SK-N-MC (cell line): ENCODE measurements around the gene PHYH.
"Not testable (repeated sequence)": the region's sequence is repeated elsewhere in the genome, so short reads cannot be mapped to it uniquely, and the experiment has no call there.

Experiments
- DNase-seq: peaks from one replicate; pipeline ENCODE4 v3.0.0-alpha.2; 2011; ENCODE audit warnings: low read depth, low spot score
- H3K27ac ChIP-seq: fragments of 200-600 bp; sonication (generic); 2 replicates; pipeline ENCODE4 v1.5.1; 2016; ENCODE audit warnings: mixed run types
- H3K36me3 ChIP-seq: fragments of 200-600 bp; sonication (generic); 2 replicates; pipeline ENCODE4 v1.6.1; 2017; ENCODE audit warnings: antibody characterized with exemption, low read length, mixed read lengths; ENCODE audit not compliant: insufficient read depth
- H3K4me3 ChIP-seq: fragments of 200-600 bp; sonication (generic); 2 replicates; pipeline ENCODE4 v1.5.1; 2016
- H3K9ac ChIP-seq: fragments of 200-600 bp; sonication (generic); 2 replicates; pipeline ENCODE4 v1.8.0; 2017; ENCODE audit warnings: mixed run types, mixed read lengths; ENCODE audit not compliant: insufficient read length
- H3K9me3 ChIP-seq: fragments of 200-600 bp; sonication (generic); 2 replicates; pipeline ENCODE4 v1.6.1; 2017; ENCODE audit warnings: low read depth, mild to moderate bottlenecking, antibody characterized with exemption, low read length, moderate library complexity, mixed read lengths
- EZH2 ChIP-seq: fragments of 200-600 bp; sonication (generic); IDR thresholded peaks from one replicate; pipeline ENCODE4 v1.6.1; 2017; ENCODE audit warnings: antibody characterized with exemption
- FOXP2 ChIP-seq: optimal IDR thresholded peaks from 2 replicates; pipeline ENCODE3; 2011; ENCODE audit warnings: mild to moderate bottlenecking, moderate library complexity; ENCODE audit not compliant: insufficient read depth; ENCODE audit errors: extremely low read length, control extremely low read depth
- POLR2AphosphoS5 ChIP-seq: IDR thresholded peaks from 2 replicates; pipeline ENCODE4 v1.6.1; 2012; ENCODE audit warnings: mild to moderate bottlenecking, low read depth, low read length, borderline replicate concordance

The PHYH gene

DNA sequence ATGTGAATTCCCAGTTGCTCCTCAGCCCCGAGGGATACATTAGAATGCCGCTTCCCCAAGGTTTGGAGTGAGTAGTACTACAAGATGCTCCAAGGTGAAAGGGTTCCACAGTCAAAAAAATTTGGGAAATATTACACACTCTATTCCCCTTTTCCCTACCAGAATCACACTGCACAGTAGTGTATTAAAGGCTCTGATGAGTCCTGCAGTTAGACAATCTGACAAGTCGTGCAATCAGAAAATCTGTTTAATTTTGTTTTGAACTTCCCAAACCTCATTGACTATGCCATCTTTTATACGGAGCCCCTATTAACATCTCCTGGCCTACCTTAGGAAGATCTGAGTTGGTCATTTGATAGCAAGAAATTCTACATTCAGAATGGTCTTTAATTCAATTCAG lies 52.1 kb downstream of the PHYH start:
- no peak for DNase-seq
- Histone ChIP-seq H3K4me3 (no peak overlapping the region), H3K27ac (no peak overlapping the region), H3K9ac (no peak overlapping the region), H3K36me3 (no peaks in the 10 kb centered on the region), H3K9me3 (no peaks in the 10 kb centered on the region)
- TF ChIP-seq FOXP2 (no peak), POLR2AphosphoS5 (no peak), EZH2 (no peak)

DNA sequence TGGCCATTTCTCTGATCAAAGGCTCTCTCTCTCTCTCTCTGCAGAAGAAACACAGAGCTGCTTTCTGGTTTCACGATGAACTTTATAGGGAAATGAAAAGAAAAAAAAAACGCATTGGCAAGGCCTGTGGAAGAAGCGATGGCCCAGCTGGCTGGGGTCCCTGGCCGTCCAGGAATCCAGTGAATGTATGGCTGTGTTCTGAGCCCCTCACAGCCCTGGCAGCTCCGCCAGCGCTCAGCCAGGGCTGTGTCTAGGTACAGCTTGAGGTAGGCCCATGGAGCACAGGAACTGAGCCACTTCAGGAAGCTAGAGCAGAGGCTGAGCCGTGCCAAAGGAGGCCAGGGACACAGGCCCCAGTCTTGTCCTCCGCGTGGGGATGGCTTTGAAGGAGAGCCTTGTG lies 52.6 kb downstream of the PHYH start:
- H3K4me3 ChIP-seq, result no peak overlapping the region
- H3K36me3 ChIP-seq, result no peaks in the 10 kb centered on the region
- no peaks in the 10 kb centered on the region for H3K9me3 ChIP-seq
- TF ChIP-seq EZH2 (no peak), POLR2AphosphoS5 (no peak), FOXP2 (no peak)
- H3K27ac ChIP-seq, result no peak overlapping the region
- H3K9ac ChIP-seq, result no peak overlapping the region
- DNase-seq, result no peak

DNA sequence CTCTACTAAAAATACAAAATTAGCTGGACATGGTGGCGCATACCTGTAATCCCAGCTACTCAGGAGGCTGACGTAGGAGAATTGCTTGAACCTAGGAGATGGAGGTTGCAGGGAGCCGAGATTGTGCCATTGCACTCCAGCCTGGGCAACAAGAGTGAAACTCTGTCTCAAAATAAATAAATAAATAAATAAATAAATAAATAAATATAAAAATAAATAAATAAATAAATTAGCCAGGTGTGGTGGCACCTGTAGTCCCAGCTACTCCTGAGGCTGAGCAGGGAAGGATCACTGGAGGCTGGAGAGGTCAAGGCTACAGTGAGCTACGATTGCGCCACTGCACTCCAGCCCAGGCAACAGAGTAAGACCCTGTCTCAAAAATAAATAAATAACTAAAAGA lies 57.6 kb downstream of the PHYH start:
- not testable (repeated sequence) for H3K9ac ChIP-seq, H3K27ac ChIP-seq, H3K36me3 ChIP-seq, DNase-seq, H3K9me3 ChIP-seq, H3K4me3 ChIP-seq

DNA sequence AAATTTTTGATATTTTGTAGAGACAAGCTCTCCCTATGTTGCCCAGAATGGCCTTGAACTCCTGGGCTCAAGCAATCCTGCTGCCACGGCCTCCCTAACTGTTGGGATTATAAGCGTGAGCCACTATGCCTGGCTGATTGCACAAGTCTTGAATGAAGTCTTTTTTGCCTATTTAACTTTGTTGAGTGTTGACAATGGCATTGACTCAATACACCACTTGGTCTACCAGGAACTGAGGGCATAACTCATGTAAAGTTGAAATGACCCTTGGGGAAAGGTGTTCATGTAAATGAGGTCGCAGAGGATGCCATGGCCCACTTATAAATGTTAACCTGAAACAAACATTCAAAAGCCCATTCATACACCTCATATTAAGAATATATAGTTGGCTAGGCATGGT lies 58.3 kb downstream of the PHYH start:
- Histone ChIP-seq H3K9me3 (no peaks in the 10 kb centered on the region), H3K27ac (no peak overlapping the region), H3K9ac (no peak overlapping the region), H3K4me3 (no peak overlapping the region), H3K36me3 (no peaks in the 10 kb centered on the region)
- TF ChIP-seq EZH2, result no peak
- no peak for DNase-seq

DNA sequence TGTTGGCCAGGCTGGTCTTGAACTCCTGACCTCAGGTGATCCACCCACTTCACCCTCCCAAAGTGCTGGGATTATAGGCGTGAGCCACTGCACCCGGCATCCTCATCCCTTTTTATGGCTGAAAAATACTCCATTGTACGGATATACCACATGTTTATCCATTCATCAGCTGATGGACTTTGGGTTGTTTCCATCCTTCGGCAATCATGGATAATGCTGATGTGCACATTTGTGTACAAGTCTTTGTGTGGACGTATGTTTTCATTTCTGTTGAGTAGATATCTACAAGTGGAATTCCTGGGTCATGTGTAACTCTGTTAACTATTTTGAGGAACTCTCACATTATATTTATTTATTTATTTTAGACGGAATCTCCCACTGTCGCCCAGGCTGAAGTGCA lies 59.9 kb downstream of the PHYH start:
- Histone ChIP-seq H3K36me3 (no peaks in the 10 kb centered on the region), H3K9me3 (no peaks in the 10 kb centered on the region), H3K27ac (no peak overlapping the region), H3K9ac (no peak overlapping the region), H3K4me3 (no peak overlapping the region)
- TF ChIP-seq FOXP2, result no peak
- no peak for TF ChIP-seq EZH2
- no peak for TF ChIP-seq POLR2AphosphoS5
- no peak for DNase-seq

DNA sequence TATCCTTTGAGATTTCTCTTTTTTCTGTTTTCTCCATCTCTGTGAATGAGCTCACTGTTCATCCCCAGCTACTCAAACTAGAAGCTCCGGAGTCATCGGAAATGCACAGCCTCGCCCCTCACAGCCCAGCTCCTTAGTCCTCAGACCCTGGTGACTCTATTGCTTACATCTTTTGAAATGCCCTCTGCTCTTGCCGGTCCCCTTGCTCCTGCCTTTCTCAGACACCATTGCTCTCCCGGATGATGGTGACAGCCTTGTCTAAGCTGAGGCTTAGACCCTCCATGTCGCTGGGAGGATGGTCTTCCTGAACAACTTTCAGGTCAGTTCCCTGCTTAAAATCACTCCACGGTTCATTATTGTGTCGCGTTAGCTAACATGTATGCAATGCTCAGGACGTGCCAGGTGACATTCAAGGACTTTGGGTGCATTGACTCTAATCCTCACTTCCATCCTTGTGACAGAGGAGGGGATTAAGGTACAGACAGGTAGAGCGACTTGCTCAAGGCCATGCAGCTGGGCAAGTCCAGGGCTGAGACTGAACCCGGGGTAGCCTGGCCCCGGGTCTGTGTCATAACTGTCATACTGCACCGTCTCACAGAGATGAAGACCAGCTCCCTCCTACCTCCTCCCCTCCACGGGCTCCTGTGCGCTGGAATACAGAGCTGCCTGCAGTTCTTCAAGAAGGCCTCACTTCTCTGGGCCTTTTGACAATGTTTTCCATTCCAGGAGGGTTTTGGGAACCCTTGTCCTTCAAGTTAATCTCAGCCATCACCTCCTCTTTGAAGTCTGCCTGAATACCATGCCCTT lies 61.4 kb downstream of the PHYH start:
- no peak for TF ChIP-seq EZH2
- TF ChIP-seq FOXP2, result no peak
- TF ChIP-seq POLR2AphosphoS5, result no peak
- no peaks in the 10 kb centered on the region for H3K36me3 ChIP-seq
- H3K4me3 ChIP-seq, result no peak overlapping the region
- H3K9ac ChIP-seq, result no peak overlapping the region
- no peaks in the 10 kb centered on the region for H3K9me3 ChIP-seq
- no peak for DNase-seq
- no peak overlapping the region for H3K27ac ChIP-seq

DNA sequence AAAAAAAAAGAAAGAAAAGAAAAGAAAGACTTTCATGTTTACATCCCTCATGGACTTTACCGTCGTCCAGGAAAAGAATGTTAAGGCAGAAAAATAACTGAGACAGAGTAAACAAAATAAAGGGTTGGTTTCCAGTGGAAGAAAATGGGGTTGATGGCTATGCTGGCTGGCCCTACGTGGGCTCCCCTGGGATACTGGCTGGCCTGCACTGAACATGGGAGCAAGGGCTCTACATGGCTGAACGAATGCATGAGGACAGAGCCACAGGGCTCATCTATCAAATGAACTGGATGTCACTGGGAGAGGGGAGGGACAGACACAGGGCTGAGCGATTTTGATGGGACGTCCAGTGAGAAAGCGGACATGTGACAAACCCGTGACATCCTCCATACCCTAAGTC lies 63.2 kb downstream of the PHYH start:
- TF ChIP-seq FOXP2, result no peak
- no peak for TF ChIP-seq POLR2AphosphoS5
- H3K9me3 ChIP-seq, result no peaks in the 10 kb centered on the region

DNA sequence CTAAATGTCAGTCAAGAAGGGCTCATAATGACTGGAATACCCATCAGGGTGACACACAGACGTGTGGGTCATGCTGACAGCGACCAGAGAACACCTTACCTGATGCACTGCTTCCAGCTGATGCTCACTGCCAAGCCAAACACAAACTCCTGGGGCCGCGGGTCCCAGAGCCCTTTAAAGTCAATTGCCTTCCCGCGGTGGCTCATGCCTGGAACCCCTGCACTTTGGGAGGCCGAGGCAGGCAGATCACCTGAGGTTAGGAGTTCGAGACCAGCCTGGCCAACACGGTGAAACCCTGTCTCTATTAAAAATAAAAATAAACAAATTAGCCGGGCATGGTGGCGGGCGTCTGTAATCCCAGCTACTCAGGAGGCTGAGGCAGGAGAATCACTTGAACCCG lies 65.1 kb downstream of the PHYH start:
- H3K9ac ChIP-seq, DNase-seq, H3K9me3 ChIP-seq, H3K4me3 ChIP-seq, H3K27ac ChIP-seq, H3K36me3 ChIP-seq: not testable (repeated sequence)

More for the DNA sequence above, 63.2 kb downstream of the PHYH start:
- Histone ChIP-seq H3K4me3 (no peak overlapping the region), H3K9ac (no peak overlapping the region), H3K36me3 (no peaks in the 10 kb centered on the region), H3K27ac (no peak overlapping the region)
- no peak for DNase-seq

DNA sequence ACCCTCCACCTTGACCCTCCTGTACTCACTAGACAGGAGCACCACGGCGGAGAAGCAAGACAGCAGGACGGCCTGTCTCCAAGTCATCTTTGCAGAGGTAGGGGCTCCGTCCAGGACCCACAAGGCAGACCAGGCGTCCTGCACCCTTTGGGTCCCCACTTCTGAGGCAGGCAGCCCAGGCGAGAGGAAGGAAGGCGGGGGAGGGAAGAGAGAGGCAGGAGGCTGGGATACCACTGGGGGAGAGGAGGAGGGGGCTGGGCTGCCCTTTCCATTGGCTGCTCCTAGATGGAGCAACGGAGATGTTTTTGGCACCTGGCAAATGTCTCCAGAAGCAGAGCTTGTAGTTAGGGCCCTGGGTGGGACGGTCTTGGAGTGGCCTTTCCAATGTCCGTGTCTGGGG lies 65.7 kb downstream of the PHYH start, which contains the start of gene UCMA:
Gene UCMA (minus strand): TSS at position 203 of the 400 bp plus-strand sequence. CDS start 116 bp downstream, at position 87.
- Histone ChIP-seq H3K4me3 (no peak within 1 kb of the TSS), H3K9ac (no peak within 1 kb of the TSS), H3K36me3 (no peaks in the 10 kb centered on the region), H3K9me3 (no peaks in the 10 kb centered on the region), H3K27ac (no peak within 1 kb of the TSS)
- DNase-seq, result no peak
- TF ChIP-seq POLR2AphosphoS5 (no peak), FOXP2 (no peak)

DNA sequence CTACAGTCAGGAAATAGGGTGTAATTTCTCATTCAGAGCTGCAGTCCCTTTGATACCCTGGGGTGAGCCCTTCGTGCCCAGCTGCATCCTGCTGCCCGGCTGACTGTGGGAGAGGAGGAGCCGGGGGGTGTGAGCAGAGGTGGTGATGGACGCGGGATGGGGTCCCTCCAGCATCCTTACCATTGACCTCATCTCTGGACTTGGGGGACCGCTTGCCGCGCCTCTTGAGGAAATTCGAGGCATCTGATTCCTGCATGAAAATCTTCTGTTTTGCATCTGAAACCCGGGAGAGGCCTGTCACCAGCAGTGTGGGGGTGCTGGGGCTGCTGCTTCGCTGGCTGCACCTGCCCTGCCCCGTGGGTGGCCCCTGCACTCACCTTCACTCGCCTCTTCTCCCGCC lies 66.5 kb downstream of the PHYH start:
- DNase-seq, result no peak
- H3K36me3 ChIP-seq, result no peaks in the 10 kb centered on the region
- no peak overlapping the region for H3K9ac ChIP-seq
- no peak overlapping the region for H3K4me3 ChIP-seq
- TF ChIP-seq EZH2 (no peak), FOXP2 (no peak), POLR2AphosphoS5 (no peak)
- H3K9me3 ChIP-seq, result no peaks in the 10 kb centered on the region
- H3K27ac ChIP-seq, result no peak overlapping the region
